Lower lobe of right lung (tissue), 2 donors: Measurements from ENCODE around the gene MRPS24. TPM values are rescaled to one million over a fixed set of nuclear protein-coding genes. Genes with fewer than 3 reads are reported as not detected.

ENCODE experiments used
- ATAC-seq, 2 donors: fragments of 200-7000 bp; cut with Tn5 transposase; one replicate each; pipeline ENCODE4 v1.9.1; 2020 to 2022; ENCODE audit warnings: mild to moderate bottlenecking in 2 of 2, moderate library complexity in 2 of 2
- DNase-seq: peaks from one replicate; pipeline ENCODE4 v3.0.0-alpha.2; 2020
- H3K27ac ChIP-seq: fragments of 200-600 bp; one replicate; pipeline ENCODE4 v1.8.0; 2022
- H3K27me3 ChIP-seq: fragments of 200-600 bp; one replicate; pipeline ENCODE4 v1.8.0; 2022; ENCODE audit warnings: low read depth
- H3K36me3 ChIP-seq: fragments of 200-600 bp; one replicate; pipeline ENCODE4 v1.8.0; 2022; ENCODE audit warnings: mild to moderate bottlenecking
- H3K4me1 ChIP-seq: fragments of 200-600 bp; one replicate; pipeline ENCODE4 v1.8.0; 2022
- H3K4me3 ChIP-seq: fragments of 200-600 bp; one replicate; pipeline ENCODE4 v1.8.0; 2022; ENCODE audit warnings: mild to moderate bottlenecking
- H3K9me3 ChIP-seq: fragments of 200-600 bp; one replicate; pipeline ENCODE4 v1.8.0; 2022
- CTCF ChIP-seq: fragments of 200-600 bp; IDR thresholded peaks from one replicate; pipeline ENCODE4 v1.8.0; 2022; ENCODE audit warnings: antibody characterized with exemption, mild to moderate bottlenecking
- intact Hi-C: fragments of 100-400 bp; cut with DNase I; formaldehyde crosslinking; loops from one replicate; pipeline ENCODE4 v1.11.0; 2022
- long read RNA-seq: library from polyadenylated mRNA; unstranded; transcript quantifications from one replicate; pipeline ENCODE4 v2.0.0, GENCODE V29; 2021
- total RNA-seq: library from RNA; stranded (reverse); fragmentation: NEBNext Ultra II Directional; extraction: Animal tissue kit (Norgen Biotek cat#: 25700); gene quantifications from one replicate; pipeline ENCODE4 v1.2.1, GENCODE V29; 2021
- donor health status: DM: no; HTN: yes; CAD: no; lungs with severe emphysema.

The MRPS24 gene
- total RNA-seq, result 58.2 TPM
- long read RNA-seq, transcript MRPS24-201 (4 exons, 707 nt), result major isoform, 39 of 47 reads
- long read RNA-seq, transcript MRPS24-203 (3 exons, 743 nt), result minor isoform, 7 of 47 reads
- long read RNA-seq, partial matches to known transcripts, result 0 of 47 reads
- long read RNA-seq, other reads (novel, unspliced or antisense), result 0 of 47 reads

GRCh38 chr7:43869006-43869866 lies at the start of gene MRPS24:
MRPS24 (minus strand) TSS chr7:43869517; CDS start chr7:43869495, 22 bp downstream.
- Histone ChIP-seq H3K4me3 (peak within 1 kb of the TSS; percentile 79), H3K9me3 (no peaks in the 10 kb centered on the region), H3K27ac (peak within 1 kb of the TSS; percentile 90), H3K27me3 (no peaks in the 10 kb centered on the region), H3K36me3 (peaks cover 27% of the 10 kb centered on the region), H3K4me1 (peaks cover 22% of the 10 kb centered on the region)
- intact Hi-C loops, result no loop called here
- DNase-seq, result peak; percentile 98
- TF ChIP-seq CTCF, result no peak
- peak; percentile 99 to 100 for ATAC-seq

GRCh38 chr7:43915907-43916306 lies 46.6 kb upstream of the MRPS24 start:
- Histone ChIP-seq H3K27ac (no peak overlapping the region), H3K9me3 (no peaks in the 10 kb centered on the region), H3K4me3 (no peak overlapping the region), H3K36me3 (no peaks in the 10 kb centered on the region), H3K4me1 (no peaks in the 10 kb centered on the region), H3K27me3 (no peaks in the 10 kb centered on the region)
- intact Hi-C loops, result no loop called here
- DNase-seq, result no peak
- ATAC-seq, result no peak
- no peak for TF ChIP-seq CTCF

DNA sequence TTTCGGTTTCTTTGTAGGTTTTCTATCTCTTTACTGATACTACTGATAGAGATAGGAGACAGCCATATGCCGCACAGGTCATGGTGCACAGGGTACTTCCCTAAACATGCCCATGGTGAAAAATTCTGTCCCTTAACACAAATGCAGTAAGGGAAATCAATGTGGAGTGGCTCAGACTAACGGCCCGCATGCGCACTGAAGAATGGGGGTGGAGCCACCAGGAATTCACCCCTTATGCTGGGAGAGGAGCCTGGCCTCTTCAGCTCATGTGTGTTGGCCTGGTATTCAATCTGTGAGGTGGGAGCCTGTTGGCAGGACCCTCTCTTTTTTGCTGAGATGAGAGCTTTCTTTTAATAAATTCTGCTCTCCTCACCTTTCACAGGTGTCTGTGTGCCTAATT lies 45.5 kb upstream of the MRPS24 start:
- Histone ChIP-seq H3K36me3 (no peaks in the 10 kb centered on the region), H3K4me3 (no peak overlapping the region), H3K9me3 (no peaks in the 10 kb centered on the region), H3K27ac (no peak overlapping the region), H3K27me3 (no peaks in the 10 kb centered on the region), H3K4me1 (no peaks in the 10 kb centered on the region)
- DNase-seq, result no peak
- no peak for TF ChIP-seq CTCF
- intact Hi-C loops, result no loop called here
- no peak for ATAC-seq

DNA sequence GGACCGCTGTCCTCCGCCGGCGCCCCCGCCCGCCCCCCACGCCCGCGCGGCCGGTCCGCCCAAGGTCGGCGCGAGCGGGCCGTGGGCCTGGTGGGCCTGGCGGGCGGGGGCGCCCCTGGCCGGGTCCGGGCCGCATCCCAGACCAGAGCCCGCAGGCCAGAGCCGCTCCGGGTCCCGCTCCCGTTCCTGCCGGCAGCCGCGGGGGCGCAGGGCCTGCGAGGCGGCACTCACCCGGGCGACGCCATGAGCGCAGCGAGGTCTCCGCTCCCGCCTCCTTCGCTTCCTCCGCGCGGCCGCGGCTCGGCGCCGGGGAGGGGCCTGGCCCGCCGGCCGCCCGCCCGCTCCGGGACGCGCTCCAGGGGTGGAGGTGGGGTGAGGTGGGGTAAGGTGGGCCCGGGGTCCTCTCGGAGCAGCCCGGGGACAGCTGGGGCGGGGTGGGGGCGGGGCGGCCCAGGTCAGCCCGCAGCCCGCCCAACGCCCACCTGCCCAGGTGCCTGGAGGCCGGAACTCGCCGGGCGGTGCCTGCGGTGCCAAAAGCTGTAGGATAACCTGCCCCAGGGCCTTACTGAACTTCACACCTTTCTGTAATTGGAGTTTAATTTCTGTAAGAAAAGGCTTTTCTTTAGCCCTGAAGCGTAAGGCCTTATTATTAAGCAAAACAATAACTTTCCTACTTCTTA lies 37.2 kb upstream of the MRPS24 start, which contains the start of gene URGCP:
Gene URGCP (minus strand): TSS at position 266 of the 680 bp plus-strand sequence. CDS start 21 bp downstream, at position 245.
- Histone ChIP-seq H3K27ac (peak within 1 kb of the TSS; percentile 84), H3K4me1 (peaks cover 28% of the 10 kb centered on the region), H3K36me3 (no peaks in the 10 kb centered on the region), H3K27me3 (no peaks in the 10 kb centered on the region), H3K4me3 (peak within 1 kb of the TSS; percentile 78), H3K9me3 (no peaks in the 10 kb centered on the region)
- ATAC-seq (peak; percentile 87 to 90), DNase-seq (peak; percentile 70)
- intact Hi-C loops, result no loop called here
- TF ChIP-seq CTCF, result no peak

DNA sequence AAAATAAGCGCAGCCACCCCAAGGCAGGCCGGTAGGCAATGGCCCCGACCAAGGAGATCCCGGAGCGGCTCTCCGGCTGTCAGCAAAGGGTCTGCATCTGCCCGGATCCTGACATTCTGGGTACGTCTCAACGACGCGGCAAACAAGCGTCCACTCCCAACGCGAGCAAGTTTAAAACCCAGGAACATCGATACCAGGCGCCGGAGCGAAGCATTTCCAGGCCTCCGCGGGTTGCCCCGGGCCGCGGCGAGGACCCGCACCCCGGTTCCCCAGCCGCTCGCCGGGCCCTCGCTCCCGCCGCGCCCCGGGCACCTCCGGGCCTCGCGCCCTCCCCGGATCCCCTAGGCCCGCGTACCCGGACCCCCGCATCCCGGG lies 36.6 kb upstream of the MRPS24 start:
- Histone ChIP-seq H3K9me3 (no peaks in the 10 kb centered on the region), H3K27me3 (no peaks in the 10 kb centered on the region), H3K4me3 (peak overlapping the region; percentile 78), H3K36me3 (no peaks in the 10 kb centered on the region), H3K27ac (peak overlapping the region; percentile 84), H3K4me1 (peaks cover 28% of the 10 kb centered on the region)
- DNase-seq (peak; percentile 50), ATAC-seq (peak; percentile 27 to 55)
- intact Hi-C loops, result no loop called here
- TF ChIP-seq CTCF, result no peak
